HT-29 (cell line): ENCODE data around the gene NMNAT2. TPM values are rescaled to one million over a fixed set of nuclear protein-coding genes. Genes with fewer than 3 reads are reported as not detected.

ENCODE experiments used
- DNase-seq: peaks from one replicate; pipeline ENCODE4 v3.0.0-alpha.2; 2015; ENCODE audit warnings: low spot score
- total RNA-seq: library from RNA; depleted of rRNA; stranded (reverse); fragments of >200 nt; shearing (Covaris generic); gene quantifications from 2 replicates; pipeline ENCODE4 v1.2.3, GENCODE V29; 2014

Gene NMNAT2
- total RNA-seq, 1 experiment from 2014 or later = not detected

DNA sequence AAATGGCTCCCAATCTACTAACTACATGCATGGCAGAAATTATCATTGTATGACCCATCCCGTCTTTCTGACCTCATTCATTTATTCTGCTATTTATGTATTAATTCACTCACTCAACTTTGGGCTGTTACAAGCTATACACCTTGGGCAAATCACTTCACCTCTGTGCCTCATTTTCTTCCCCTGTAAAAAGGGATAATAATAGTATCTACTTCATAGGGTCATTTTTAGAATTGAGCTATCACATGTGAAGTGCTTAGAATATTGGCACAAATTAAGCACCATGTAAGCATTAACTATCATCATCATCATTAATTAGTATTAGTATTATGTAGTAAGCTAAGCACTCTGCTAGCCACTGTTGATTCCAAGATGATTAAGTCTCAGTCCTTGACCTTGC, 52.1 kb downstream of the NMNAT2 start:
- DNase-seq = no peak

DNA sequence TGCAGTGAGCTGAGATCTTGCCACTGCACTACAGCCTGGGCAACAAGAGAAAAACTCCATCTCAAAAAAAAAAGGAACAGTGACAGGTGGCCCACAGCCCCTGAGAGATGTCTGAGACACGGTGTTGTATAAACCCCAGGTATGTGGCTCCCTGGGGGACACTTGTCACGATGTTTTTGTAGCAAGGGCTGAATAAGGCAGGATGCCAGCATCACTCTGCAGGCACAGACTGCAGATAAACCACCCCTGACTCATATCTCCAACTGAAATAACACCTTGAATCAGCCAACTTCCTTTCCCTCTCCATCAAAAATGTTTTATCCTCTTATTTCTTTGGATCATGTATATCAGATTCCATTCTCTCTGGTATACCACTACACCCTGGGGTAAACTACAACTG, 52.5 kb downstream of the NMNAT2 start:
- no peak for DNase-seq

DNA sequence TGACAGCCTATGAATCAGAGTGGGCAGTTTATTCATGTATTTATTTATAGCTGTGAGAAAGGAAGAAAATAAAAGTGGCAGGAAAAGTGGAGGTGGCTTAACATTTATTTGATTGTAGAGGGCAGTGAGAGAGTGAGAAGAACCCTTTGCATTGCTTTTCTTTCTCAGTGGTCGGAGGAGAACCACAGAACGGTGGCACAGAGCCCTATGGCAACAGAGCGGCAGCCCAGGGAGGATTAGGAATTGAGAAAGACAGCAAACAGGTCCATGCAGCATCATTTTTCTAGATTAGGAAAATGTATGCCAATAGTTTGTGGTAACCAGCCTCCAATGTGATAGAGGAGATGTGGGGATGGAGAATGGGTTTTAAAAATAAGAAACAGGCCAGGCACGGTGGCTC, 53.1 kb downstream of the NMNAT2 start:
- no peak for DNase-seq

DNA sequence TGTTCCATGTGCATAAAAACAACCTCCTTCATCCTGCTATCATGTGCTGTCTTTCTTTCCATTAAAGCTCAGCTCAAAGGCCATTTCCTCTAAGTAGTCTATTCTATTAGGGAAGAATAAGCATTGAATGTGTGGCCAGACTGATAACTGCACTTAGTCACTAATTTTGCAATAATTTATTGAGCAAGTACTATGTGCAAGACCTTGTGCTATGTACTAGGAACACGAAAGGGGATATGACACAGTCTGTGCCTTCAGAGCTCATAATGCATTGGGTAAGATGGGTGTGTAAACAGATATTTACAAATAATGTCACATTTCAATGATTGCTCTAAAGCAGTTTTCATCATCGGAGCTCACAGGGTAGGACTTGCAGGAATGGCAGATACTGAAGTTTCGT, 54.2 kb downstream of the NMNAT2 start:
- DNase-seq = no peak

DNA sequence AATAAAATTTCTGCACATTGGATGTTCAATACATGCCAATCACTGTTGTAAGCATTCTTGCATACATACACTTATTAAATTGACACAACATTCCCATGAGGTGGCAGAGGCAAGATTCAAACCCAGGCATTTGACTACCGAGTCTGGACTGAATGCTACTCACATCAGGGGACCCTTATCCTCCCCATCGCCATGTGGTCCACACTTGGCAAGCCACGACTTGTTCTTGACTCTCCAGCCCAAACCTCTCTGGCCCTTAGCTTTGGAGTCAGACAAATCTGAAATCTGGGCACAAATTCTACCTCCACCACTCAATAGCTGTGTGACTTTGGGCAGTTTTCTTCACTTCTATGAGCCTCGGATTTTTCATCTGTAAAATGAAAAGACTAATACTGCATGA, 57.1 kb downstream of the NMNAT2 start:
- DNase-seq = no peak

DNA sequence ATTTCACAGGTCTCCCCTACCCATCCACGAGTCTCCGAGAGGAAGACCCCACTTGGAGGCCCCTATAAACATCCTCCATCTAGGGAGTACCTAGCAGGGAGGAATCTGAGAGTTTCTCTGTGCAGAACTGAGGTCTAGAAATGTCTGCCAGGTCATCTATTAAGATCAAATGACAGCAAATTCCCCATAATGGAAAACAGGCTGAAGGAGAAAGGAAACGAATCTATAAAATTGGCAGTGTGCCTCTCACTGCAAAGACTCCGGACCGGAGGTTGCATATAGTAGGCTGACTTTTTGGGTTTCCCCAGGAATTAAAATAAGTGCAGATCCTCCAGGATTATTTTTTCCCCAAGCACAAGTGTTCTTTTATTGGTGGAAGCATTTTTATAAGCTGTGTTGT, 57.7 kb downstream of the NMNAT2 start:
- no peak for DNase-seq

DNA sequence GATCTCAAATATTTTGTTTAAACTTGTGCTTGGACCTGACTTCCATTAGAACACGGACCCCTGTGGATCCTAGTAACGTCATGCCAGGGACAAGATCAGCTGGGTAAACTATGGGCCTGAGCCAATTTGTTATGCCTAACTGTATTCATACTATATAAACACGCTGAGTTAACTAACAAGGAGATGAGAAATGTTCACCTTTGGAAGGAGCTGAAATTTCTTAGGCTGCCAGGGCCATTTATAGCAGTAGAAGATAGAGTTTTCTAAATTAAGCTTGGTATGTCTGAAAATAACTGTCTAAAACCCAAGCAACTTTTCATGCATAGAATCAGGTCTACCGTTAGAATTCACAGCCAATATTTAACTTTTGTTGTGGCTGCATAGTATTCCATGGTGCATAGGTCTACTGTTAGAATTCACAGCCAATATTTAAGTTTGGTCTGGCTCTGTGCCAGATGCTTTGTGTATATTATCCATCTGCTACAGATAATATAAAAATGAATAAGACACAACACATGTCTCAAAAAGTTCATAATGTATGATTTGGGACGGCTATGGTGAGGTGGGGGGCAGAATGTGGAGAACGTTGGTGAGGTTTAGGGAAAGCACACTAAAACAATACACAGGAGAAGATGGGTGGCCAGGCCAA, 61.5 kb downstream of the NMNAT2 start:
- no peak for DNase-seq

DNA sequence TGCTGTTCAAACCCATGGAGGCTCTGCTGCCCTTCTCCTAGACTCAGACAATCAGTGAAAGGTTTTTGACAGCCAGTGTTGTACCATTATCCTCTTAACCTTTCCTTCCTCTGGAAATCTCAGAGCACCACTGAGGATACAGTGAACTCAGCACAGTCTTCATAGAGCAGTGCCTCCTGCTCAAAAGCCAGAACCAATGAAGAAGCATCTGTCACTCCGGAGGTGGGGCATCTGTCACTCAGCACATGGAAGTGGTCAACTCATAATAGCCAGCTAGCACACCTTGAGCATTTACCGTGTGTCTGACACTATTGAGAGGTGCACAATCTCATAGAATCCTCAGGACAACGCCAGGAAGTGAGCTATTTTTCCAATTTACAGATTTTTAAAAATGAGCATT, 62.4 kb downstream of the NMNAT2 start:
- DNase-seq = no peak

DNA sequence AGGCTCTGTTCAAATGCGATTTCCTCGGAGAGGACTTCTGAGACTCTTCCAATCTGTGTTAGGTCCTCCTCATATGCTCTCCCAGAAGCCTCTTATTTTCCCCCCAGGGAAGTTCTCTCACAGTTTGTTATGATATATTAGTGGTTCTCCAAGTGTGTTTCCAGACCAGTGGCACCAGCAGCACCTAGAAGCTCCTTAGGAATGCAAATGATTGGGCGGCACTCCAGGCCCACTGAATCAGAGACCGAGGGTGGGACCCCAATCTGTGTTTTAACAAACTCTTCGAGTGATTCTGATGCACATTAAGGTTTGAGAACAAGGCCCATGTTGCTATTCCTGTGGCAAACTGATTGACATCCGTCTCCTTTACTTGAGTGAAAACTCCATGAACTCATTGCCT, 63.0 kb downstream of the NMNAT2 start:
- no peak for DNase-seq

DNA sequence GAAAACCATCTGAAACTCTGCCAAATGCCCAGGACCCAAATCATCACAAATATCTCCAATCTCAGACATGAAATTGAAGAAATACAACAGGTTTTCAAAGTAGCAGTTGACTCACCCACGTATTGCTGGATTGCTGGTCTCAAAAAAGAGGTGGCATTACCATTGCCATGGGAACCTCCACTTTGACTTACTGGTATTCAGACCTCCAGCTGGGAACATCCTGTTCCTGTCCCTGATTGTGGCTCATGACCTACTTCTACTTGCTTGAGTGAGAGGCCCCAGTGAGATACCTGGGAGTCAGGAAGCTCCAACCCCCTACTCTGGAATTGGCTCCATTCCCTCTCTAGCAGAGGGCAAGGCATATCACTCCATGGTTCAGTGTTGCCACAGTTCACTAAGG, 64.6 kb downstream of the NMNAT2 start:
- DNase-seq = no peak

DNA sequence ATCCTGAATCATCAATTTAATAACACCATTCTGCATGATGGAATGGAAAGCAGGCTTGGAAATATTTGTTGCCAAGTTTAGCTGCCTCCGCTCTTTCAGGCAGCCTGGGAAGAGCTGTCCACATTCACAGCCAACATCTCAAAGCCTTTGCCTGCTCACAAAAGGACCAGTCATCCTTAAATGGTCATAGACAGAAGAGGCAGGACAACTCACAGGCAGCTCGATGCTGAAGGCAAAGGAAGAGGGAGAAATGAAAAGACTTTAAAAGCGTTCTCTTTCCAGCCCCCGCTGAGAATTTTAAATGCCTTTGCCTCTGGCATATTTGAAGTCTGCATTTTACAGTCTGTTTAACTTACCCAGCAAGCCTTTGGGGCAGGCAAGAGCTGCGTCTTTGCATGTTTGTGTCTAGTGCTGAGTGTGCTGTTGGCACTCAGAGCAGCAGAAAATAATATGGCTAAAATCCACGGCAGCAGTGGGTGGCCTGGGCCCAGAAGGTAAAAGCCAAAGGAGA, 68.9 kb downstream of the NMNAT2 start:
- DNase-seq = no peak

DNA sequence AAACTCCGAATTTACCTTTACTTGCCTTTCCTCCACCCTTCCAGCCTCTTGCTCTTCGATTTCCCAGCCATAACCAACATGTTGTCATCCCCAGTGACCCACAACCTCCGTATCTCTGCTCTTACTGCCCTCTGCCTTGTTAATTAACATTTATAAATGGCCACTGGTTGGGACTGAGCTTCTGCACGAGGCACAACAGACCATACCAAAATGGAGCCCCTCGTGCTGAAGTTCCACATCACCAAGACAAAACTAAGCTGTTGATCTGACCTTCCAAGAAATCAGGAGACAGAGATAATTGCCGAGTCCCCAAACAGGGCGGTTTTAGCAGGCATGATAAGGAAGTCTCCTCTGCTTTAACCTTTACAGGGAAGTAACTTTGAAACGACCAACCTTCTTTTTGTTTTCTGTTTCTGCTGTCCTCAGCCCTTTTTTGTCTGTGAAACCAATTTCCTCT, 71.9 kb downstream of the NMNAT2 start:
- DNase-seq = no peak

DNA sequence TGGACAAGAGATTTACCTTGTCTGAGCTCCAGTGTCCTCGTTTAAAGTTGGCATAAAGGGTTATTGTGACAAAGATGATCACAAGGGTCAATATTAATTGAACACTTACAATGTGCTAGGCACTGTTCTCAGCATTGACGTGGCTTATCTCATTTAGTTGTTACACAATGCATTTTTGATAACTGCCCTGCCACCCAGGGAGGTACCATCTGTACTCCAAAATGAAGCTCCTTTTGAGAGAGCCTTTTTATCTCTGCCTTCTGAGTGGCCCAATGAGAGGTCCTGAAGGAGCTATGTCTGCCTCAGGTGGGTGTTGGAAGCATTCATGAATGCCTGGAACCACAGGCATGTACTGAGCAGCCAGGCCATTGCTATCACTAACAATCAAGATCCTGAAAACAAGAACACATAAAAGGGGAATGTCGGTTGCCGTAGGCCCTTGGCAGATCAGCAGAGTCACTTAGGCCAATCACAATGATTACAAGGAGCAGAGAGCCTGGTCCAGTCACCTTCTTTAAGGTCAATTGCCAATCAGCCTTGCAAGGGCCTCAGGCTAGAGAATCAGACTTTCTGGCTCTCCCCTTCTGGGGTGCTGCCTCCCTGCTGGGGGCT, 78.5 kb downstream of the NMNAT2 start:
- no peak for DNase-seq

DNA sequence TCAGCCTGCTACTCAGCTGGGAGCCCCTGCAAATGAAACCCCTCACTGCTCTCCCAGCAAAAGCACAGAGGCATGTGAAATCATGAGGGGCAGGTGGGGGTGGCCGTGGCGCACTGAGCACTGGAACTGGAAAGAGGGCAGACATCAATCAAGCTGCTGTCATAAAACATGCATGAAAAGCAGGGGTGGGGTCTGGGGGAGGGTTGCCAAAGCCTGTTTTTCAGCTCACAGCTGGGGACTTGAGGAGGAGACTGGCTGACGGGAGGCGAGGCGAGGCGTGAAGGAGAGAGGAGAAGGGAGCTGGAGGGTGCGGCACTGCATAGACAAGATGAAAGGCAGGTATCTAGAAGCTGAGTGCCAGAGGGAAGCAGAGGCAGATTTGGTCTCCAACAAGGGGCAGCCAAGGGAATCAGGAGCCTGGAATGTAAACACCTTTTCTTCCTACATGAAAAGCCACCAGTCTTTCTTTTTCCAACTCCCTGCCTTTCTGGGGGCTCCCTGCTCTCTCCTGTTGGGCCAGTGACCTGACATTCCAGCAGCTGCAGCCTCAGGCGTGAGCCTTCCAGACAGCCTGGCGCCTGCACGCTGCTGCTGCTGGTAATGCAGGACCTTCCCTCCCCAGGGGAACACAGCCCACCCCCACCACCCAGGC, 87.0 kb downstream of the NMNAT2 start:
- no peak for DNase-seq

DNA sequence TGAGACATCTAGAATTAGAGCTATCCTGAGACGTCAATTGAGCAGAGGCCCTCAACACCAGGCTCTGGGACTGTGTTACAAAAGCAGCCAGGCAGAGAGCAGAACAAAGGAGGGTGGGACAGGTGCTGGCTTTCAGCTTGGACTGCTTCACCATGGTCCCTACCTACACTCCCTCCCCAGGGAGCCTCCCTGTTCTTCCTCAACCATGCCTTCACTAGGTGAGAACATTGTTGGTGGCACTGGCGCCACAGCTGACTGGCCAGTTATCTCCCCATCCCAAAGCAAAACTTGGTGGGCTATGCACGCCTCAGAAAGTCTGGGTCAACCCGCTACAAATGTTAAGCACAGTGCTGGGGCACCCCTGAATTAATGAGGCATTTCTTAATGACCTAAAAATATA, 87.8 kb downstream of the NMNAT2 start:
- no peak for DNase-seq

DNA sequence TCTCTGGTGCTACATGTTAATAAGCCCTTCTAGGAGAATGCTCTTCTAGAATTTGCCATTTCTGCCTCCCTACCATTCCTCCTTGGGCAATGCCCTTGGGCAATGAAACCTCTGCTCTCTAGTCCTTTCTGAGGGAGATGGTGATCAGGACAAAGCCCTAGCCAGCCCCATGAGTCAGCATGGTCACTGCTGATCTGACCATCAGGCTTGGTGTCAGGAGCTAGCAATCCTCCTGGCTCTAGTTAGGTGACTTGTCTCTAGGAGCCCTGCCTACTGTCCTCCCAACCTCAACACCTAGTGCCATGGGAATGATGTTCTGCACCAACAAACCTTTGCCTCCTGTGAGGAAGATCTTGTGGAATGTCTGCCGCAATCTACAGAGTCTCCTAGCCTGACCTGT, 89.8 kb downstream of the NMNAT2 start:
- no peak for DNase-seq

DNA sequence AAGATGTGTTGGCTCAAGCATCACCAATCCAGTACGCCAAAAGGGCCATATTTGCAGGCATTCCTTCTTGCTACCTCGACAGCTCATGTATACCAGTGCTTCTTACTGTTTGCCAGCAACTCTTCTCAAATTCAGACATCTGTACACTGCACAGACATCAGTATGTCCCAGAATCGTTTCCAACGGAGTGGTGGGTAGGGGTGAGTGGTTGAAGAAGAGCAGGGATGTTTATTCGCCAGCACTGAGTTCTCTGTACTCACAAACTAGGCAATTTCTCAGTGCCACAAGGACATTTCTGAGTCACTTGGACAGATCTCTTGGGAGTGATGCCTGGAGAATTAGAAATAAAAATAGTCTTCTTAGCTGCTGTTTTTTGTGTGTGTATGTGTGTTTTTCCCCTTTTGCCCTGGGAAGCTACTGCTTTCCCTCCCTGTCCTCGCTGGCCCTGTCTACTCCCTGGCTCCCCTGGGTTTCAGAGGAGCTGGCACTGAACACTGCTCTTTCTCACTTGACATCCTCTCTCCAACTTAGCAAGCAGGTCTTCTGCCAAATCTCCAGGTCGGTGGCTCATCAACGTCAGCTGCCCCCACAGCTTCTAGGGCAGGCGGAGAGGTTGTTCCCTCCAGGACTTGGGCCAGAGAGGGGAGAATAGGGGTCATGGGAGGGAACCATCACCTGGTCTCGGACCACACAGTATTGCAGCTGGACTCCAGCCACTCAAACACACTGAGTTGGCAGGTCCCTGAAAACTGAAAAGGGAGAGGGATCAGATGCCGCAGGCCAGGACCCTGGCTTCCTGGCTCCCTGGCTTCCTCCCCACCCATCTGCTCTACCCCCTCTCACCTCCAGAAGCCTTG, 90.5 kb downstream of the NMNAT2 start:
- no peak for DNase-seq

DNA sequence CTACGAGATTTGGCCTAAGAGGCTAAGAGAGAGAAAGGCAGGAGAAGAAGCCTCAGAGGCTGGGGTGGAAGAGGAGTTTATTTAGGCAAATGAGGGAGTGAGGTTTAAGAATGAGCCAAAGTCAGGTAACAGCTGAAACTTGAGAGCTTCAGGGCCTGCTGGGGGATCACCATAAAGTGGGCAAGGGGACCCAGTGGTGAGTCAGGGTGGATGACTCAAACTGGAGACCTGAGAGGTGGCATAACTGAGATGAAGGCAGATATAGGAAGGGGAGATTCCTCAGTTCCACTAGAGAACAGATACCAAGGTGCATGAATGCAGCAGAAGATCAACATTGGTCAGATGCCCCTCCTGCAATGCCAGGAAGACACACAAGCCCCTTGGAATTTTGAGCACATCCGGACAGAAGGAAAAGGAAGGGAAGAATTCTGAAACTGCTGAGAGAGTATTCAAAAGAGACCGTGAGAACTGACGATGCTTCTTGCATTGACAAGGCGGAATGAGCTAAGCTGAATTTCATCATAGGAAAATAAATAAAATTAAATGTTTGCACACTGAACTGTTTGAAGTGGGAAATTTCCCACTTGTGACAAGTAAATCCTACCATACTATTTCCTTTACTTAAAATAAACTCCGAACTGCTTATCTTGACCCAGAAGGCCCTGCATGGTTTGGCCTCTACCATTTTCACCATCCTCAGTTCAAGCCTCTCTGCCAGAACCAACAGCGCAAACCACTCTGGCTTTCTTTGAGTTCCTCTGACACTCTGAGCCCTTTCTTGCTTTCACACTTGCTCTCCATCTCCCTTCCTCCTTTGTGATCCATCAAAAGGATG, 94.1 kb downstream of the NMNAT2 start:
- DNase-seq = no peak

DNA sequence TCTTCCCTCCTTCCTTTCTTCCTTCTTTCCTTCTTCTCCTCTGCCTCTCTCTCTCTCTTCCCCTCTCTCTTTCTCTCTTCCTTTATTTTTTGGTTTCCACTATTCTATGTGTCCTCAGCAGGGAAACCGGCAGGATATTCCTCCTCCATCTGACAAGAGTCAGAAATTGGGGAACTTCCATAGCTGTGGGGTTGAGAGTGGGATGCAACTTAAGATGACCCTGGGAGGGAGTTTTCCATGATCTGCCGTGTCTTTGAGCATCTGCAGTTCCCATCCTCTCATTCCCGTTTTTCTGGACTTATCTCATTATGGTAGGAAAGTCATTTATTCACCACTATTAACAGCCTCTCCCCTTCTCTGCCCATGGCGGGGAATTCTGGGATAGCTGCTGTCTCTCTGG, 98.6 kb downstream of the NMNAT2 start:
- DNase-seq = no peak

DNA sequence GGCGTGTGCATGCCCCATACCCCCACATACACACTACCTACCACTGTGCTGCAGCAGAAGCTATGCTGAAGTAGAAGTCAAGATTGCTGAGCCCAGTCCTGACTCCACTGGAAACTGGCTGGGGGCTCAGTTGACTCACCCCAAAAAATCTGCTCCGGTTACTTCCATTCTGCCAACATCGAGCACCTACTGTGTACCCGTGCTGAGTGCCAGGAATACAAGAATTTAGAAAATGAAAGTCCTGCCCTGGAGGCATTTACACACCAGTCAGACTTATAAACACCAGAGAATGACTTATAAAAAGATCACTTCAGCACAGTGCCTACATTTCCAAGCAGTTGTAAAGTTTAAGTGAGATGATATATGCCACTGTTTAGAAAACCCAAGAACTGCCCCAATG, 99.1 kb downstream of the NMNAT2 start:
- DNase-seq = no peak

DNA sequence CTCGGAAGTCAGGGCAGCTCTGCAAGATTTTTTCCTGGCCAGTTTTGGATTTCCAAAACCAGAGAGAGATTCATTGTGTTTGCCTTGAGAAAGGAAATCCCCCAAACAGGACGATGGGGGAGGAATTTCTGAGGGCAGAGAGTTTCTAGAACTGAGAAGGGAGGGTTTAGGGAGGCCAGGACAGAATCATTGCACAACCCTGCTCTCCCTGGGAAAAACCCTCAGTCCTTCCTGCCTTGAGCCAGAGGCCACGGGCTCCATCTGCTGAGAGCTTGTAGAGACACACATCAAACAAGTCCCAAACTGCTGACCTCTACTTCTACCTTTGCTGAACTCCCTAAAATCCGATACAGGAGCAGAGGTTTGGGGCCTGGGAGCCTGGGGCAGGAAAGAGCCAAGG, 99.7 kb downstream of the NMNAT2 start:
- peak; percentile 45 for DNase-seq
